Prostate gland (tissue), 2 donors: ENCODE data around the gene CEP43.

Source experiments
- CTCF ChIP-seq, 4 experiments: fragments of 200-600 bp in 2 of 4; fragments of 450-650 bp in 2 of 4; sonication (generic) in 2 of 4; IDR thresholded peaks; 1 replicate in 3 of 4; 2 replicates in 1 of 4; pipeline ENCODE4 v1.5.1; 2016 to 2019; ENCODE audit warnings: antibody characterized with exemption in 4 of 4, mild to moderate bottlenecking in 2 of 4, moderate library complexity in 2 of 4
- POLR2AphosphoS5 ChIP-seq: sonication (generic); formaldehyde crosslinking; IDR thresholded peaks from one replicate; pipeline ENCODE4 v1.6.1; 2017; ENCODE audit warnings: antibody characterized with exemption

DNA sequence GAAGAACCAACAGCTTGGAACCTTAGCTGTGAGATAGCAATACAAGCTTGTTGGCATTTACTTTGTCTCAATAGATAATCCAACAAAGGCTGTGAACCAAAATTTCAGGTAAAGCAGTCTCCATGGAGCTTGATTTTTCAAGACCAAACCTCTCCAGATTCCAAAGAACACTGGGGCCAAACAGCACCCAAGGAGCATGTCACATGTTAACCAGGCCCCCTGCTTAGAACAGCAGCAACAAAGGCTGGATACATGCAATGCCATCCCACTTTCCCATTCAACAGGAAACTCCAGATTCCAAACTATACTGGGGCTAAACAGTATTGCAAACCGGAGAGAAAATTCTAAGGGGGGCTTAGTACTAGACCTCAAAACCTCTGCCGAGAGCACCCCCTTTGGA, 27.1 kb upstream of the CEP43 start:
- TF ChIP-seq POLR2AphosphoS5 (no peak), CTCF (IDR thresholded peaks at IDR 0.05) (no peak)
